Stimulated activated effector memory CD8-positive, alpha-beta T cell treated with anti-CD3 and anti-CD28 coated beads, Interleukin-12 subunit alpha, Interleukin-12 subunit beta, amount 100 ng/mL, for 72 hours (primary cell): ENCODE data around the gene AP1S1.

Source experiments
- ATAC-seq: fragments of 150-1000 bp; cut with Tn5 transposase; 2 replicates; pipeline ENCODE4 v1.10.0; 2021
- DNase-seq, 2 donors: peaks; one replicate each; pipeline ENCODE4 v3.0.0; 2021 to 2022; ENCODE audit warnings: low spot score in 2 of 2
- H3K27ac Mint-ChIP-seq: one replicate; pipeline ENCODE4 v1.8.0; 2022; ENCODE audit warnings: mild to moderate bottlenecking, mixed read lengths
- H3K36me3 Mint-ChIP-seq: one replicate; pipeline ENCODE4 v1.8.0; 2022; ENCODE audit warnings: mild to moderate bottlenecking, mixed read lengths
- H3K4me1 Mint-ChIP-seq: one replicate; pipeline ENCODE4 v1.8.0; 2022; ENCODE audit warnings: mixed read lengths
- H3K4me3 Mint-ChIP-seq: one replicate; pipeline ENCODE4 v1.8.0; 2022; ENCODE audit warnings: mild to moderate bottlenecking, mixed read lengths
- H3K9me3 Mint-ChIP-seq: one replicate; pipeline ENCODE4 v1.8.0; 2022; ENCODE audit warnings: mixed read lengths

AP1S1 gene

DNA sequence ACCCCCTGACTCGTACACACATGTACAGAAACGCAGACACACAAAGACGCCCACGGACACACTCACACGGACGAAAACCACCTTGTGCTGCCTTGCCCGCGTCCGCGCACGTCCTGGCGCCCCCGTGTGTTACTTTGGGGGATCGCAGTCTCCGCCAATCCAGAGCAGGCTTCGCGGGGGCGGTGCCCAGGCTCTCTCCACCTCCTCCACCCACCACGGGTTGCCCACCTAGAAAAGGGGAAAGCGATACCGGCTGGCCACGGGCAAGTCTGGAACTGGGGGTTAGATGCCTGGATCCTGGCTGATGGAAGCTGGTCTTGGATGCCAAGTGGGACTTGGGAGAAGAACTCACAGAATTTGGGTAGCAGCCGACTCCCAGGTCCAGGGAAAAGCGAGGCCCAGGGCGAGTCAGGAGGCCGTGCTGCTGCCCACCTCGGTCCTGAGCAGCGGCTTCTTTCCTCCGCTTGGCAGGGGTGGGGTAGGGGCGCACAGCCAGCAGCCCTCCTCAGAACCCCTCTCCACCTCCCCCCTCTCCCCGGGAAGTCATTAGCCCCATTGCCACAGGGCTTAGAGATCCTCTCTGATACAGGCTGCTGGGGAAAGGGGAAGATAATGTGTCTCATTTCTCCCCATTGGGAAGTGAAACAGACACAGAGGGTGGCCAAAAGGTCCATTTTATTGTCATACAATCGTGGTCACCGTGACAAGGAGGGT lies 15.7 kb downstream of the AP1S1 start:
- ATAC-seq (peak; percentile 55), DNase-seq (peak; percentile 84 to 94)
- peaks cover 17% of the 10 kb centered on the region for H3K36me3 Mint-ChIP-seq
- peaks cover 90% of the 10 kb centered on the region for H3K4me1 Mint-ChIP-seq
- H3K9me3 Mint-ChIP-seq, result no peaks in the 10 kb centered on the region
- no peak overlapping the region for H3K27ac Mint-ChIP-seq
- peak overlapping the region; percentile 58 for H3K4me3 Mint-ChIP-seq

DNA sequence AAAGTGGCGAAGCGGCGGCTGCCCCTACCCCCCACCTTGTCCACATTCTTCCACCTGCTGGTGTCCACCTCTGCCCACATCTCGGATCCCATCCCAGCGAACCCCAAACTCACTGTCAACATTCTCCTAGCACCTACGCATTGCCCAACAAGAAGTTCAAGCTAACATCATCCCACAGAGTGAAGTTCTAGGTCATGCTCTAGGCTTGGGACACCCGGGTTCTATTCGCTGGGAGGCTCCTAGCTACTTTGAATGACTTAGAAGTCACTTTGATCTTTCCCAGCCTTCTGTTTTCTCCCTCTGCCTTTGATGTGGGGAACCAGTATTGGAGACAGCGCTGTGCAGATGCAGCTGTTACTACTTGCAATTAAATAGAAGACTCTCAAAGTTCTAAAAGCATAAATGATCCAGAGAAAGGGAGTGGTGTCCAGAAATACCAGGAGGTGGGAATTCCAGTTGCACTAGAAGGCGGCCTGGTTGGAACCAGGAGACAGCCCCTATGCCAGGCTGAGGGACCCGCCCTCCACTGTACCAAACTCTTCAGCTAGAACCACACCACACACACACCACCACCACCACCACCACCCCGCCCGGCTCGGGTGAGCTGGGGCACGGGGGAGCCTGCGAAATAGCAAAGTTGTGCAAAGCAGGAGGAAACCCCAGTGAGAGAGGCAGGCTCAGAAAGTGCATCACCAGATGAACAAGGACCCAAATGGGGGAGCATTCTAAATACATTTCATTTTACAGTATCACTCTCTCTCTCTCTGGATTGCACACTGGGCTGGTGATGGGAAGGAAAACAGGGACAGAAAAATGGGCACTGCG lies 16.6 kb downstream of the AP1S1 start:
- Mint-ChIP-seq H3K36me3 (peaks cover 8% of the 10 kb centered on the region), H3K9me3 (no peaks in the 10 kb centered on the region), H3K4me3 (peak overlapping the region; percentile 34), H3K27ac (no peak overlapping the region), H3K4me1 (peaks cover 85% of the 10 kb centered on the region)
- ATAC-seq (no peak), DNase-seq (no peak)

DNA sequence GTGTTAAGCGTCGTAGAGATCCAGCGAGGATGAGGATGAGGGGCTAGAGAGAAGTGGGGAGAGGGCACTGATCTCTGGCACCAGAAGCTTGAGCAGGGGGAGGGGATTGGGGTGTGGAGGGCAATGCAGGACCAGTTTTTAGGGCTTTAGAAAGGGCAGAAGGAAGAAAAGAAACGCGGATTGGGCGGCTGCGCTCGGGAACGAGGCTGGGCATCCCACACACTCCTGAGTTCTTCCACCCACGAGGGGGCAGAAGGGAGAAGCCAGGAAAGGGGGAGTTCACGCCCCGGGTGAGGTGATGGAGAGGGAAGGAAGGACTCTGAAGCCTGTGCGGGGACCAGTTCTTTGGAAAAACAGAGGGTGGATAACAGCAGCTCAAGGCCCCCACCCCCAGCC lies 17.2 kb downstream of the AP1S1 start:
- Mint-ChIP-seq H3K27ac (no peak overlapping the region), H3K36me3 (peaks cover 6% of the 10 kb centered on the region), H3K9me3 (no peaks in the 10 kb centered on the region), H3K4me1 (peaks cover 79% of the 10 kb centered on the region), H3K4me3 (peak overlapping the region; percentile 34)
- DNase-seq, result no peak
- ATAC-seq, result no peak

DNA sequence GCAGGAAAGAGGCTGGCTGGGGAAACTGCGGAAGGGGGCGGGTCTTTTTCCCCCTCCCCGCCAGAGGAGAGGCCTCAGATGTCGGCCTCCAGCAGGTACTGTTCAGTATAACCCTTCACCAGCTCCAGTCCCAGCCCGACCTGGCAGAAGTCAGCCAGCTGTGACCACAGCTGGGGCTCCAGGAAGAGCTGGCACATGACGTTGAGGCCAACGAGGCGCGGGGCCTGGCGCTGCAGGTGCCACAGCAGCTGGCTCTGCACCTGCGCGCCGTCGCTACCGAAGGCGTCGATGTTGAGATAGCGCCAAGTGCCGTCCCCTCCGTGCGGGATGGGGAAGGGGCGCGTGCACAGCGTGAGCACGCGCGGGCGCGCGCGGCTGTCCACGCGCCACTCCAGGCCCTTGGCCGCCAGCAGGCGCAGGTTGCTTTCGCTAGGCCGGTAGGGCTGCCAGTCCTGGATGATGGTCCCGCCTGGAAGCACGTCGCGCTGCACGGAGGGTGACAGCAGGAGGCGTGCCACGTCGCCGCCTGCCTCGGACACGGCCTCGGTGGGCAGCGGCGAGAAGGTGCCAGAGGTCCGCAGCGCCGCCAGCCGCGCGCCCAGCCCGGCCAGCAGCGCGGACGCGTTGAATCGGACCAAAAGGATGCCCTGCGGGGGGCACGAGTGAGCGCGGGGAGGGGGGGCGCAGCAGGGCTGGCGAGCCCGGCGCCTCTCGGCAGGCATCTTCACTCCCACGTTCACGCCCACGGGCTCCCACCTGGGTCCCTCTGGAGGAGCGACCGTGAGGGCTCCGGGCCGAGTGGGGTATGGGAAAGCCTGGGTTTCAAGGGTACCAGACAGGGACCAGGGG lies 18.0 kb downstream of the AP1S1 start:
- no peaks in the 10 kb centered on the region for H3K9me3 Mint-ChIP-seq
- H3K4me3 Mint-ChIP-seq, result peak overlapping the region; percentile 60
- no peak for DNase-seq
- peaks cover 72% of the 10 kb centered on the region for H3K4me1 Mint-ChIP-seq
- no peak for ATAC-seq
- H3K27ac Mint-ChIP-seq, result no peak overlapping the region
- H3K36me3 Mint-ChIP-seq, result peaks cover 6% of the 10 kb centered on the region

- ATAC-seq, result peak; percentile 34
- no peak overlapping the region for H3K27ac Mint-ChIP-seq
Observed at GRCh38 chr7:101172854-101173751, 18.8 kb downstream of the AP1S1 start.

GRCh38 chr7:101173752-101174244 lies 19.5 kb downstream of the AP1S1 start:
- Mint-ChIP-seq H3K9me3 (no peaks in the 10 kb centered on the region), H3K27ac (no peak overlapping the region), H3K4me1 (peaks cover 59% of the 10 kb centered on the region), H3K4me3 (peak overlapping the region; percentile 60), H3K36me3 (peaks cover 6% of the 10 kb centered on the region)
- peak; percentile 59 to 90 for DNase-seq
- peak; percentile 70 for ATAC-seq

More at GRCh38 chr7:101172854-101173751, 18.8 kb downstream of the AP1S1 start:
- peak overlapping the region; percentile 60 for H3K4me3 Mint-ChIP-seq
- no peak for DNase-seq
- H3K4me1 Mint-ChIP-seq, result peaks cover 65% of the 10 kb centered on the region
- H3K9me3 Mint-ChIP-seq, result no peaks in the 10 kb centered on the region
- H3K36me3 Mint-ChIP-seq, result peaks cover 6% of the 10 kb centered on the region

DNA sequence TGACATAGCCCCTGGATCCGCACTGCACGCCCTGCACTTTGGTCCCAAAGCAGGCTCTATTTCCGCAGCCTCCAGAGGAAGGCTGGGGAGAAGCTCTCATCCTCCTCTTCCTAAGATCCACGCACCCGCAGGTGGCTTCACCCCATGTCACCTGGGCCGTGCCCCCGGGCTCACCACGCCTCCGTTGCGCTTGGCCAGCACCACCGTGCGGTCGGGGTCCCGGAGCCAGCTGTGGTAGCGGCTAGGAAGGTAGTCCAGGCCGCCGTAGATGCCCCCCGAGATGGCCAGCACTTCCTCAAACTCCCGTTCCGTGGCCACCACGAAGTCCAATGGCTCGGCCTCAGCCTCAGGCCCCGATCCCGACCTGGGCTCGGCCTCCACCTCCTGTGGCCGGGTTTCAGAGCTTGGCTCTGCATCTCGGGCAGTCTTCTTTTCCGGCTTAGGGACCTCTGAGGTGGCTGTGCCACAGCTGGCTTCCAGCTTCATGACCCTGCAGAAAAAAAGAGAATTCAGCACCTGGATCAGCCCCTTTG lies 20.1 kb downstream of the AP1S1 start:
- Mint-ChIP-seq H3K36me3 (peaks cover 6% of the 10 kb centered on the region), H3K9me3 (no peaks in the 10 kb centered on the region), H3K4me1 (peaks cover 59% of the 10 kb centered on the region), H3K4me3 (peak overlapping the region; percentile 60), H3K27ac (no peak overlapping the region)
- no peak for DNase-seq
- no peak for ATAC-seq

DNA sequence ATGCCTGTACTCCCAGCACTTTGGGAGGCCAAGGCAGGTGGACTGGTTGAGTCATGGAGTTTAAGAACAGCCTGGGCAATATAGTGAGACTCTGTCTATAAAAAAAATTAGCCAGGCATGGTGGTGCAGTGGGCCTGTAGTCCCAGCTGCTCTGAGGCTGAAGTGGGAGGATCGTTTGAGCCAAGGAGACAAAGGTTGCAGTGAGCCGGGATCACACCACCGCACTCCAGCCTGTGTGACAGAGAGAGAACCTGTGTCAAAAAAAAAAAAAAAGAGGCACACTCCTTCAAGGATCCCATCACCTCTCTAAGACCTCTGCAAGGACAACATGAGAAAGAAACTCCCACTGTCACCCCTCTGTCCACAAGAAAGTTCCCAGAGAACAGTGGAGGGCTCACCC lies 21.4 kb downstream of the AP1S1 start:
- Mint-ChIP-seq H3K9me3 (no peaks in the 10 kb centered on the region), H3K4me3 (no peak overlapping the region), H3K36me3 (no peaks in the 10 kb centered on the region), H3K27ac (no peak overlapping the region), H3K4me1 (peaks cover 54% of the 10 kb centered on the region)
- DNase-seq (no peak), ATAC-seq (no peak)

DNA sequence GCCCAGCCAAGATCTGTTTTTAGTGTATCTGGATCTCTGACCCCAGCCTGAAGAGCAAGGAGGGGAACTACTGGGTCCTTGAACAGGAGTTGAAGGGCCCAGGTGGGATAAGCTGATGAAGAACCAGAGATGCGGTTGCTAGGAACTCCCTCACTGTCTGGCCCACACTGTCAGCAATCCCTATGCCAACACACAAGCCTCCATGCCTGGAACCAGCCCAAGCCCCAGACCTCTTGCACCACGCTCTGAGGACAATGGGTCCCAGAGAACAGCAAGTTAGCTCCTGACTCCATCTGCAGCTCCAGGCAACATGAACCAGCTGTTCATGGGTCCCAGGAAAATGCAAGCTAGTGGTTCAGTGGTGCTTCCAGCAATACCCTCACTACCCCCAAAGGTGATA lies 23.4 kb downstream of the AP1S1 start:
- no peaks in the 10 kb centered on the region for H3K36me3 Mint-ChIP-seq
- ATAC-seq (no peak), DNase-seq (no peak)
- H3K27ac Mint-ChIP-seq, result no peak overlapping the region
- no peaks in the 10 kb centered on the region for H3K9me3 Mint-ChIP-seq
- H3K4me3 Mint-ChIP-seq, result no peak overlapping the region
- H3K4me1 Mint-ChIP-seq, result peaks cover 40% of the 10 kb centered on the region

DNA sequence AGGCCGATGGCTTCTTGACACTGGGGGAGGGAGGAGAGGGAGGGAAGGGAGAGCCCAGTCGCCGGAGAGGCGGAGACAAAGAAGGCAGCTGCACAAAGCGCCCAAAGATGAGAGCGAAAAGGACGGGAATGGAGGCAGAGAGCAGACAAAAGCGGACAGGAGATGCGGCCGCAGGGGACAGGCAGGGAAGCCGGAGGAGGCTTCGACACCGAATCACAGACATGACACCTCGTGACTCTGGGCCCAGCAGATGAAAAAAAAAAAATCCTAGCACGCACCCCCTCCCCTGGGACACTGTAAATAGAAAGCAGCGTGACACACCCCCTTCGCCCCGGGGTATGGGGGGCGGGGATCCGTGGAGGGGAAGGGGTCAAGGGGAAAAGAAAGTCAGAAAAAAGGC lies 24.8 kb downstream of the AP1S1 start:
- no peak for DNase-seq
- Mint-ChIP-seq H3K27ac (no peak overlapping the region), H3K4me1 (peaks cover 26% of the 10 kb centered on the region), H3K9me3 (no peaks in the 10 kb centered on the region), H3K4me3 (peak overlapping the region; percentile 43), H3K36me3 (no peaks in the 10 kb centered on the region)
- no peak for ATAC-seq

DNA sequence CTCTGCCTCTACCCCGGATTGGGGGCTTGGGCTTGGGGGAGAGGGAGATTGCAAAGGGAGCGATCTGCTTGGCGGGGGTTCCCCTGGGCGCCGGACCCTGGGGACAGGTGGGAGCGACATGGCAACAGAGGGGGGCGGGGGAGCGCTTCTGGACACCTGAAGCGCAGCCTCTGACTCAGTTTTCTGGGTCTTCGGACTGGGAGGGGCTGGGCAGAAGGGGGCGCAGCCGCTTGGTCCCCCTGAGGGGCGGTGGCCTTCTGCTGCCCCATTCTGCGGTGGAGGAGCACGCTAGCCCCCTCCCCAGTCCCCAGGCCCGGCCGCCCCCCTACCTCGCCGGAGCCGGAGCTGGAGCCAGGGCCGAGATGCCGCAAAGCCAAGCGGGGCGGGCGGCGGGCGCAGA lies 25.4 kb downstream of the AP1S1 start:
- ATAC-seq (no peak), DNase-seq (no peak)
- Mint-ChIP-seq H3K9me3 (no peaks in the 10 kb centered on the region), H3K27ac (no peak overlapping the region), H3K36me3 (no peaks in the 10 kb centered on the region), H3K4me1 (peaks cover 20% of the 10 kb centered on the region), H3K4me3 (peak overlapping the region; percentile 43)

DNA sequence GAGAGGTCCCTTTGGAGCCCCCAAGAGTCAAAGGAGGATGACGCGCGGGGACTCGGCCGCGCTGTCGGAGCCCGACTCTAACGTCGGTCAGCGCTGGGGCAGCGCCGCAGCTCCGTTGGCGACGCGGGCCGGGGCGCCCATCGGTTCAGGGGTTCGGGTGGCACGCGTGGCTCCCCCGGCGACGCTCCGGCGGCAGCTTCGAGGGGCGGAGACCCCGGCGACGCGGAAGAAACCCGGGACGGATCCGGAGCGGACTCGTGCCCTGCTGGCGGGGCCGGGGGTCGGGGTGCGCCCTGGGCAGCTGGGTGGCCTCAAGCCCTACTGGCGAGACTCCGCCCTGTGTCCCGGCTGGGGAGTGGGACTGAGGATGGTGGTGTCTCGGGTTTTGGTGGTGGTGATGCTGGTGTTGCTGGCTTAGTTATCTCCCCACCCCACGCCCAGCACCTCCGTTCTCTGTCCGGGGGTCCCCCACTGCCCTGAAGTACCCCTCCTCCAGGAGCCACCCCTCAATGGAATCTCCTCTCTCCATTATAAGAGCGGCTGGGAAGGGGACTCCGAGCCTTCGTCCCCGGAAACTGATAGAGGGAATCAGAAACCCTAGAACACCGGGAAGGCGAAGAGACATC lies 26.0 kb downstream of the AP1S1 start, which contains the start of gene NAT16:
Gene NAT16 (minus strand): TSS at position 164 of the 626 bp plus-strand sequence. CDS start 5,486 bp downstream, outside the sequence.
- Mint-ChIP-seq H3K9me3 (no peaks in the 10 kb centered on the region), H3K27ac (no peak within 1 kb of the TSS), H3K4me3 (peak within 1 kb of the TSS; percentile 43), H3K36me3 (no peaks in the 10 kb centered on the region), H3K4me1 (peaks cover 15% of the 10 kb centered on the region)
- no peak for ATAC-seq
- DNase-seq, result no peak

- Mint-ChIP-seq H3K27ac (no peak overlapping the region), H3K4me1 (peaks cover 5% of the 10 kb centered on the region), H3K4me3 (no peak overlapping the region), H3K36me3 (no peaks in the 10 kb centered on the region), H3K9me3 (no peaks in the 10 kb centered on the region)
- ATAC-seq (no peak), DNase-seq (no peak)
Observed at GRCh38 chr7:101185258-101185839, 31.1 kb downstream of the AP1S1 start.
